HG03575 (cell line): ENCODE results near the gene CFAP52.
"Not testable (repeated sequence)": the region's sequence is repeated elsewhere in the genome, so short reads cannot be mapped to it uniquely, and the experiment has no call there.

Experiments
- ATAC-seq: cut with Tn5 transposase; IDR thresholded peaks from one replicate; pipeline ENCODE4 v1.9.1; 2021; ENCODE audit not compliant: unreplicated experiment, insufficient number of reproducible peaks, low FRiP score; ENCODE audit errors: extremely low read depth

The CFAP52 gene

GRCh38 chr17:9568004-9568403 is 8.4 kb upstream of the CFAP52 start:
- ATAC-seq: no peak

- ATAC-seq: no peak
These were observed 7.4 kb upstream of the CFAP52 start for GRCh38 chr17:9568957-9569588.

GRCh38 chr17:9571201-9571600 is 5.2 kb upstream of the CFAP52 start:
- no peak for ATAC-seq

- no peak for ATAC-seq
These were observed 901 bp upstream of the CFAP52 start, which contains the start of gene STX8 for GRCh38 chr17:9575381-9576101. Gene STX8, minus strand, starts transcription at chr17:9575820. Its CDS starts 12 bp downstream, at chr17:9575808.

- ATAC-seq: no peak
These were observed 899 bp downstream of the CFAP52 start for GRCh38 chr17:9577373-9577709.

- ATAC-seq: no peak
These were observed 11.7 kb downstream of the CFAP52 start for GRCh38 chr17:9587969-9588656.

- no peak for ATAC-seq
These were observed 17.6 kb downstream of the CFAP52 start for GRCh38 chr17:9594065-9594464.

- ATAC-seq: not testable (repeated sequence)
These were observed 21.2 kb downstream of the CFAP52 start for GRCh38 chr17:9597638-9598037.

- ATAC-seq: no peak
These were observed 22.2 kb downstream of the CFAP52 start for GRCh38 chr17:9598661-9599060.

GRCh38 chr17:9604583-9604982 is 28.1 kb downstream of the CFAP52 start:
- ATAC-seq: not testable (repeated sequence)

GRCh38 chr17:9606453-9606852 is 30.0 kb downstream of the CFAP52 start:
- ATAC-seq: no peak

GRCh38 chr17:9607058-9607457 is 30.6 kb downstream of the CFAP52 start:
- ATAC-seq: not testable (repeated sequence)

GRCh38 chr17:9611557-9611956 is 35.1 kb downstream of the CFAP52 start:
- ATAC-seq: no peak

GRCh38 chr17:9612006-9612405 is 35.6 kb downstream of the CFAP52 start:
- no peak for ATAC-seq

GRCh38 chr17:9615486-9615885 is 39.0 kb downstream of the CFAP52 start:
- ATAC-seq: no peak

GRCh38 chr17:9622961-9623360 is 46.5 kb downstream of the CFAP52 start:
- ATAC-seq: no peak

GRCh38 chr17:9628509-9628908 is 52.1 kb downstream of the CFAP52 start:
- no peak for ATAC-seq

- no peak for ATAC-seq
These were observed 56.3 kb downstream of the CFAP52 start for GRCh38 chr17:9632741-9633140.

- ATAC-seq: no peak
These were observed 58.9 kb downstream of the CFAP52 start for GRCh38 chr17:9635340-9635739.

- no peak for ATAC-seq
These were observed 60.1 kb downstream of the CFAP52 start for GRCh38 chr17:9636501-9636900.
